CD14-positive monocyte (primary cell): ENCODE measurements around the gene CDC14A. TPM values are rescaled to one million over a fixed set of nuclear protein-coding genes. Genes with fewer than 3 reads are reported as not detected.

ENCODE experiments used
- DNase-seq, 3 donors: peaks; one replicate each; pipeline ENCODE4 v3.0.0-alpha.2; 2011 to 2022
- H2AFZ ChIP-seq: 2 replicates; pipeline ENCODE4 v1.6.0; 2012; ENCODE audit warnings: mild to moderate bottlenecking, low read depth, low read length, inconsistent platforms; ENCODE audit not compliant: insufficient read depth, poor library complexity, severe bottlenecking
- H3K27ac ChIP-seq, 2 donors: 1 replicate in 1 of 2; 2 replicates in 1 of 2; pipeline ENCODE4 v1.5.1; 2012 to 2013; ENCODE audit warnings: low read length in 2 of 2, control low read depth in 1 of 2, inconsistent platforms in 1 of 2, low read depth in 1 of 2, mild to moderate bottlenecking in 1 of 2
- H3K27me3 ChIP-seq, 2 donors: one replicate each; pipeline versions ENCODE4 v1.6.0 to v1.6.1; 2011 to 2013; ENCODE audit warnings: low read length in 2 of 2; ENCODE audit not compliant: control insufficient read depth in 2 of 2, insufficient read depth in 2 of 2
- H3K36me3 ChIP-seq, 2 donors: replicated peaks in 1 of 2; 1 replicate in 1 of 2; 2 replicates in 1 of 2; pipeline versions ENCODE4 v1.5.1 to v1.6.1; 2012 to 2013; ENCODE audit warnings: low read length in 2 of 2, control low read depth in 1 of 2, inconsistent platforms in 1 of 2, mild to moderate bottlenecking in 1 of 2; ENCODE audit not compliant: insufficient read depth in 2 of 2, control insufficient read depth in 1 of 2
- H3K4me1 ChIP-seq, 2 donors: 1 replicate in 1 of 2; 2 replicates in 1 of 2; pipeline versions ENCODE4 v1.5.1 to v1.6.1; 2012 to 2013; ENCODE audit warnings: low read length in 2 of 2, control low read depth in 1 of 2, inconsistent platforms in 1 of 2, mild to moderate bottlenecking in 1 of 2, moderate library complexity in 1 of 2; ENCODE audit not compliant: insufficient read depth in 2 of 2, control insufficient read depth in 1 of 2
- H3K4me2 ChIP-seq: replicated peaks from 2 replicates; pipeline ENCODE3; 2012; ENCODE audit warnings: low read length, moderate library complexity, mild to moderate bottlenecking; ENCODE audit not compliant: poor library complexity, severe bottlenecking; ENCODE audit errors: extremely low read depth
- H3K4me3 ChIP-seq, 3 experiments: fragments of 200-600 bp in 1 of 3; sonication (generic) in 1 of 3; replicated peaks in 1 of 3; 1 replicate in 2 of 3; 2 replicates in 1 of 3; pipeline ENCODE4 v1.5.1; 2011 to 2013; ENCODE audit warnings: low read length in 3 of 3, mild to moderate bottlenecking in 3 of 3, control low read depth in 2 of 3, low read depth in 2 of 3, inconsistent platforms in 1 of 3, moderate library complexity in 1 of 3
- H3K79me2 ChIP-seq: 2 replicates; pipeline ENCODE4 v1.6.0; 2012; ENCODE audit warnings: mild to moderate bottlenecking, control low read depth, inconsistent platforms, low read length, moderate library complexity; ENCODE audit not compliant: insufficient read depth
- H3K9ac ChIP-seq: 2 replicates; pipeline ENCODE4 v1.6.0; 2017; ENCODE audit warnings: low read length, mild to moderate bottlenecking; ENCODE audit not compliant: insufficient read depth, poor library complexity, severe bottlenecking
- H3K9me3 ChIP-seq, 2 donors: replicated peaks in 1 of 2; 1 replicate in 1 of 2; 2 replicates in 1 of 2; pipeline versions ENCODE4 v1.5.1 to v1.6.1; 2012 to 2013; ENCODE audit warnings: low read length in 2 of 2, control low read depth in 1 of 2; ENCODE audit not compliant: control insufficient read depth in 1 of 2, insufficient read depth in 1 of 2
- H4K20me1 ChIP-seq: 2 replicates; pipeline ENCODE4 v1.6.0; 2012; ENCODE audit warnings: mild to moderate bottlenecking, low read length, control low read depth, moderate library complexity; ENCODE audit not compliant: insufficient read depth
- H3K27ac Mint-ChIP-seq, 7 donors: one replicate each; pipeline ENCODE4 v1.8.0; 2020; ENCODE audit warnings: mild to moderate bottlenecking in 7 of 7, mixed read lengths in 7 of 7, moderate library complexity in 6 of 7, inconsistent platforms in 2 of 7
- H3K27me3 Mint-ChIP-seq, 3 donors: one replicate each; pipeline ENCODE4 v1.8.0; 2021 to 2022; ENCODE audit warnings: low read depth in 3 of 3, mild to moderate bottlenecking in 3 of 3, mixed read lengths in 3 of 3, moderate library complexity in 3 of 3, inconsistent platforms in 1 of 3
- H3K36me3 Mint-ChIP-seq, 2 donors: one replicate each; pipeline ENCODE4 v1.8.0; 2020; ENCODE audit warnings: mixed read lengths in 2 of 2, inconsistent platforms in 1 of 2, mild to moderate bottlenecking in 1 of 2
- H3K4me1 Mint-ChIP-seq: one replicate; pipeline ENCODE4 v1.8.0; 2020; ENCODE audit warnings: mild to moderate bottlenecking, mixed read lengths
- H3K4me3 Mint-ChIP-seq, 2 donors: one replicate each; pipeline ENCODE4 v1.8.0; 2020; ENCODE audit warnings: mild to moderate bottlenecking in 2 of 2, mixed read lengths in 2 of 2, moderate library complexity in 1 of 2
- H3K9me3 Mint-ChIP-seq, 7 donors: one replicate each; pipeline ENCODE4 v1.8.0; 2020 to 2022; ENCODE audit warnings: mixed read lengths in 7 of 7, mild to moderate bottlenecking in 6 of 7, moderate library complexity in 6 of 7, inconsistent platforms in 2 of 7
- CTCF ChIP-seq: fragments of 200-600 bp; IDR thresholded peaks from one replicate; pipeline ENCODE4 v1.8.0; 2022; ENCODE audit warnings: antibody characterized with exemption, mild to moderate bottlenecking
- WGBS: methylation state at CpG from one replicate; pipeline ENCODE4 v1.1.5; 2013; ENCODE audit warnings: missing lambda C conversion rate; ENCODE audit not compliant: insufficient coverage; 5-methylcytosine and 5-hydroxymethylcytosine counted together
- intact Hi-C, 2 donors: fragments of 100-400 bp; cut with micrococcal nuclease; formaldehyde crosslinking; loops; one replicate each; pipeline versions ENCODE4 v1.15.0 to v1.15.1; 2023
- polyA plus RNA-seq, 3 donors: library from polyadenylated mRNA; depleted of rRNA in 1 of 3; unstranded in 2 of 3; stranded (reverse) in 1 of 3; fragments of 300-500 nt in 2 of 3; fragments of >200 nt in 1 of 3; fragmentation: Illumina TruSeq in 2 of 3; gene quantifications; 1 replicate in 2 of 3; 2 replicates in 1 of 3; pipeline ENCODE4 v1.2.3, GENCODE V29; 2012 to 2021

Gene CDC14A
- polyA plus RNA-seq, 3 donors: 4.2 to 9.2 (median 6.1) TPM

GRCh38 chr1:100413035-100413434 lies 60.7 kb downstream of the CDC14A start:
- Mint-ChIP-seq H3K4me1 (peaks cover 51% of the 10 kb centered on the region), H3K4me3 (no peak overlapping the region), H3K9me3 (peaks cover 0 to 6% (median 4%) of the 10 kb centered on the region in 7 donors), H3K36me3 (peaks cover 10 to 29% of the 10 kb centered on the region in 2 donors), H3K27ac (peak overlapping the region in 1 of 7 donors; percentile 8), H3K27me3 (peaks cover 0 to under 1% (median 0%) of the 10 kb centered on the region in 3 donors)
- no peak overlapping the region for H3K9ac ChIP-seq
- DNase-seq: no peak
- no peak overlapping the region for H3K4me3 ChIP-seq
- no peaks in the 10 kb centered on the region for H3K27me3 ChIP-seq
- no peak for TF ChIP-seq CTCF
- H3K4me1 ChIP-seq: peaks cover 18 to 22% of the 10 kb centered on the region in 2 donors
- H3K27ac ChIP-seq: peak overlapping the region in 1 of 2 donors; percentile 39
- 100% methylated on average over 1 of the region's 2 CpGs for WGBS
- peaks cover 0 to 3% of the 10 kb centered on the region in 2 donors for H3K9me3 ChIP-seq
- H2AFZ ChIP-seq: no peak overlapping the region
- peaks cover 13% of the 10 kb centered on the region for H4K20me1 ChIP-seq
- no peak overlapping the region for H3K4me2 ChIP-seq
- peaks cover 5% of the 10 kb centered on the region in 2 donors for H3K36me3 ChIP-seq
- intact Hi-C loops: no loop called here
- peaks cover 95% of the 10 kb centered on the region for H3K79me2 ChIP-seq

DNA sequence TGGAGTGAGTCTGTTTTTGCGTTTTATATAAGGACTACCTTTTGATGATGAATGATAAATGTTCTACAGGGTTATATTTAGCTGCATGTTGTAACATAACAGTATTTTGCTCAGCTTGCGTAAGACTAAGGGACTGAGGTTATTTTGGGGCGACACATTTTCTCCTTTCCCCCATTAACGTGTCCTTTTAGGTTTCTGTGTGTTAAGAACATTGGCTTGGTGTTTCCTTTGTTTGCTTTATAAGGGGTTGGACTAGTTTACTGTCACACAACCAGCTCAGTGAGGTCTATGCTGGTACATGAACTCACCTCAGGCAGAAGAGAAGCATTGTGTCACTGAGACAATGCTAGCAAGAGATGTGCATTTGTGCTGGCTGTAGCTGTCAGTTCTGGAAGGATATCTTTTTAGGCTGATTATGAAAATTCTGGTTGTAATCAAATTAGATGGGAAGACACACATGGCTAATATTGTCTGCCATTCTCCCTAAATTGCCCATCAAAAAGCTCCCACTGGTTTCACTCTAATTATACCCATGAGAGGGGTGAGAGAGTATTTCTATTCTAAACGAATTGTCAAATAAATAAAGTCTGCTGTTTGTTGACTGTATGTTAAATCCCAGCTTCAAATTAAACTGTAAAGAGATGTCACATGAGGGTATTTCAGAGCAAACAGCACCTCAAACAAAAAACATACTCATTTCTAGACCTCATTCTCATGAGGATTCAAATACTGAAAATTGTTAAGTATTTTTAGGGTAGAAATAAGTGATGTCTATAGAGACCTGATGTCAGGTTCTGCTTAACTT lies 62.6 kb downstream of the CDC14A start:
- Histone ChIP-seq H3K79me2 (peaks cover 92% of the 10 kb centered on the region), H3K27ac (peak overlapping the region in 1 of 2 donors; percentile 64), H3K4me1 (peaks cover 18 to 22% of the 10 kb centered on the region in 2 donors), H3K4me3 (no peak overlapping the region), H4K20me1 (peaks cover 17% of the 10 kb centered on the region), H3K9me3 (no peaks in the 10 kb centered on the region), H3K36me3 (peaks cover 2 to 5% of the 10 kb centered on the region in 2 donors), H2AFZ (peak overlapping the region; percentile 13), H3K9ac (no peak overlapping the region), H3K4me2 (peak overlapping the region; percentile 11), H3K27me3 (no peaks in the 10 kb centered on the region)
- H3K36me3 Mint-ChIP-seq: peaks cover 14 to 26% of the 10 kb centered on the region in 2 donors
- H3K9me3 Mint-ChIP-seq: no peaks in the 10 kb centered on the region
- intact Hi-C loops: no loop called here
- peaks cover 49% of the 10 kb centered on the region for H3K4me1 Mint-ChIP-seq
- no peak for DNase-seq
- WGBS: 0% methylated on average over 1 of the region's 5 CpGs
- no peaks in the 10 kb centered on the region for H3K27me3 Mint-ChIP-seq
- peak overlapping the region in 1 of 2 donors; percentile 62 for H3K4me3 Mint-ChIP-seq
- TF ChIP-seq CTCF: no peak
- peak overlapping the region in 4 of 7 donors; percentile 59 to 80 (median 76) for H3K27ac Mint-ChIP-seq
